Activated CD4-positive, alpha-beta memory T cell treated with anti-CD3 and anti-CD28 coated beads for 36 hours (primary cell): Measurements from ENCODE around the gene B3GAT2. TPM values are rescaled to one million over a fixed set of nuclear protein-coding genes. Genes with fewer than 3 reads are reported as not detected.
"Not testable (repeated sequence)": the region's sequence is repeated elsewhere in the genome, so short reads cannot be mapped to it uniquely, and the experiment has no call there.

ENCODE experiments used
- CTCF ChIA-PET: fragments of 350-600 bp; sonication (Branson Sonifier 250); formaldehyde crosslinking; loops from one replicate; lab custom pipeline; 2021; ENCODE audit warnings: antibody characterized with exemption, inconsistent platforms; lab: Charles Lee
- POLR2A ChIA-PET: fragments of 350-600 bp; sonication (Branson Sonifier 250); formaldehyde crosslinking; loops from one replicate; lab custom pipeline; 2021; ENCODE audit warnings: antibody characterized with exemption; lab: Charles Lee
- DNase-seq: peaks from one replicate; pipeline ENCODE4 v3.0.0-alpha.2; 2020
- H3K27ac Mint-ChIP-seq: one replicate; pipeline ENCODE4 v1.8.0; 2021; ENCODE audit warnings: mixed read lengths
- H3K27me3 Mint-ChIP-seq: one replicate; pipeline ENCODE4 v1.8.0; 2021; ENCODE audit warnings: mixed read lengths
- H3K36me3 Mint-ChIP-seq: one replicate; pipeline ENCODE4 v1.8.0; 2021; ENCODE audit warnings: mixed read lengths
- H3K4me1 Mint-ChIP-seq: one replicate; pipeline ENCODE4 v1.8.0; 2021; ENCODE audit warnings: low read depth, mixed read lengths
- H3K4me3 Mint-ChIP-seq: one replicate; pipeline ENCODE4 v1.8.0; 2021; ENCODE audit warnings: mild to moderate bottlenecking, mixed read lengths
- H3K9me3 Mint-ChIP-seq: one replicate; pipeline ENCODE4 v1.8.0; 2021; ENCODE audit warnings: mixed read lengths
- intact Hi-C: fragments of 100-400 bp; cut with micrococcal nuclease; formaldehyde crosslinking; loops from one replicate; pipeline ENCODE4 v1.15.1; 2023
- total RNA-seq, 2 experiments: library from RNA; stranded (reverse); gene quantifications; one replicate each; pipeline ENCODE4 v1.2.3, GENCODE V29; 2021

The B3GAT2 gene
- total RNA-seq, 2 experiments from 2014 or later, result 0.05 TPM

GRCh38 chr6:70956191-70956450 lies 739 bp downstream of the B3GAT2 start:
- H3K36me3 Mint-ChIP-seq, result no peaks in the 10 kb centered on the region
- no peak overlapping the region for H3K27ac Mint-ChIP-seq
- CTCF ChIA-PET, result interaction anchor here (0.6 to 5.8 kb wide), 34 partner anchors 13 to 652 kb away, joined by 3 to 36 read pairs (median 4); partner anchors contain the start of genes SDHAF4 and SMAP1
- peaks cover 11% of the 10 kb centered on the region for H3K4me1 Mint-ChIP-seq
- POLR2A ChIA-PET, result interaction anchor here (1.0 kb wide), 1 partner anchor 288 kb away, joined by 4 read pairs; no protein-coding TSS in a partner anchor
- no peak for DNase-seq
- H3K4me3 Mint-ChIP-seq, result peak overlapping the region; percentile 70
- H3K27me3 Mint-ChIP-seq, result peaks cover 42% of the 10 kb centered on the region
- no peaks in the 10 kb centered on the region for H3K9me3 Mint-ChIP-seq
- intact Hi-C loops, result loop anchor here (1.0 to 5.0 kb wide), 3 partner anchors 250 to 644 kb away; no protein-coding TSS in a partner anchor

GRCh38 chr6:70955441-70956190 lies 1.2 kb downstream of the B3GAT2 start:
- Mint-ChIP-seq H3K27me3 (peaks cover 42% of the 10 kb centered on the region), H3K9me3 (no peaks in the 10 kb centered on the region), H3K4me3 (peak overlapping the region; percentile 70), H3K27ac (no peak overlapping the region), H3K4me1 (peaks cover 11% of the 10 kb centered on the region), H3K36me3 (no peaks in the 10 kb centered on the region)
- CTCF ChIA-PET, result interaction anchor here (0.6 to 5.8 kb wide), 41 partner anchors 10 to 651 kb away, joined by 3 to 36 read pairs (median 4); partner anchors contain the start of genes SDHAF4 and SMAP1
- POLR2A ChIA-PET, result interaction anchor here (1.0 kb wide), 1 partner anchor 287 kb away, joined by 4 read pairs; no protein-coding TSS in a partner anchor
- DNase-seq, result peak; percentile 91
- intact Hi-C loops, result loop anchor here (1.0 to 5.0 kb wide), 3 partner anchors 249 to 643 kb away; no protein-coding TSS in a partner anchor

GRCh38 chr6:70954750-70955149 lies 2.1 kb downstream of the B3GAT2 start:
- Mint-ChIP-seq H3K4me3 (no peak overlapping the region), H3K36me3 (no peaks in the 10 kb centered on the region), H3K27me3 (peaks cover 39% of the 10 kb centered on the region), H3K4me1 (peaks cover 11% of the 10 kb centered on the region), H3K9me3 (no peaks in the 10 kb centered on the region), H3K27ac (no peak overlapping the region)
- DNase-seq, result no peak
- intact Hi-C loops, result loop anchor here (5.0 kb wide), 2 partner anchors 432 to 642 kb away; no protein-coding TSS in a partner anchor
- ChIA-PET POLR2A (no interaction called here), CTCF (interaction anchor here (1.2 to 5.8 kb wide), 14 partner anchors 12 to 645 kb away, joined by 3 to 36 read pairs (median 8); partner anchors contain the start of gene SMAP1)

GRCh38 chr6:70954176-70954575 lies 2.7 kb downstream of the B3GAT2 start:
- Mint-ChIP-seq H3K27me3 (peaks cover 35% of the 10 kb centered on the region), H3K36me3 (no peaks in the 10 kb centered on the region), H3K9me3 (no peaks in the 10 kb centered on the region), H3K4me3 (no peak overlapping the region), H3K27ac (no peak overlapping the region), H3K4me1 (peaks cover 11% of the 10 kb centered on the region)
- DNase-seq, result no peak
- CTCF ChIA-PET, result interaction anchor here (1.2 to 5.8 kb wide), 2 partner anchors 69 to 244 kb away, joined by 3 to 27 read pairs; no protein-coding TSS in a partner anchor
- intact Hi-C loops, result no loop called here
- POLR2A ChIA-PET, result no interaction called here

- H3K4me1 Mint-ChIP-seq, result peaks cover 11% of the 10 kb centered on the region
- DNase-seq, result no peak
- no peak overlapping the region for H3K4me3 Mint-ChIP-seq
- POLR2A ChIA-PET, result no interaction called here
- H3K27ac Mint-ChIP-seq, result no peak overlapping the region
- intact Hi-C loops, result no loop called here
- H3K27me3 Mint-ChIP-seq, result peaks cover 27% of the 10 kb centered on the region
- H3K36me3 Mint-ChIP-seq, result no peaks in the 10 kb centered on the region
- H3K9me3 Mint-ChIP-seq, result no peaks in the 10 kb centered on the region
- CTCF ChIA-PET, result interaction anchor here (1.4 kb wide), 1 partner anchor 68 kb away, joined by 4 read pairs; no protein-coding TSS in a partner anchor
Observed at GRCh38 chr6:70952608-70953165, 4.2 kb downstream of the B3GAT2 start.

DNA sequence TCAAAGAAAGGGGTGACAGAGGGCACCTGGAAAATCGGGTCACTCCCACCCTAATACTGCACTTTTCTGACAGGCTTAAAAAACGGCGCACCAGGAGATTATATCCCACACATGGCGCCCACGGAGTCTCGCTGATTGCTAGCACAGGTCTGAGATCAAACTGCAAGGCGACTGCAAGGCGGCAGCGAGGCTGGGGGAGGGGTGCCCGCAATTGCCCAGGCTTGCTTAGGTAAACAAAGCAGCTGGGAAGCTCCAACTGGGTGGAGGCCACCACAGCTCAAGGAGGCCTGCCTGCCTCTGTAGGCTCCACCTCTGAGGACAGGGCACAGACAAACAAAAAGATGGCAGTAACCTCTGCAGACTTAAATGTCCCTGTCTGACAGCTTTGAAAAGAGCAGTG lies 12.5 kb downstream of the B3GAT2 start:
- H3K4me1 Mint-ChIP-seq, intact Hi-C loops, H3K27ac Mint-ChIP-seq, H3K9me3 Mint-ChIP-seq, DNase-seq, H3K4me3 Mint-ChIP-seq, H3K36me3 Mint-ChIP-seq, H3K27me3 Mint-ChIP-seq, POLR2A ChIA-PET: not testable (repeated sequence)
- CTCF ChIA-PET, result interaction anchor here (3.1 kb wide), 1 partner anchor 12 kb away, joined by 15 read pairs; the partner anchor contains the start of gene B3GAT2

GRCh38 chr6:70933853-70934252 lies 23.0 kb downstream of the B3GAT2 start:
- H3K36me3 Mint-ChIP-seq, result no peaks in the 10 kb centered on the region
- ChIA-PET CTCF (interaction anchor here (1.7 kb wide), 1 partner anchor 22 kb away, joined by 3 read pairs; no protein-coding TSS in a partner anchor), POLR2A (no interaction called here)
- DNase-seq, result no peak
- intact Hi-C loops, result no loop called here
- H3K4me1 Mint-ChIP-seq, result no peaks in the 10 kb centered on the region
- H3K27ac Mint-ChIP-seq, result no peak overlapping the region
- H3K4me3 Mint-ChIP-seq, result no peak overlapping the region
- H3K9me3 Mint-ChIP-seq, result no peaks in the 10 kb centered on the region
- peaks cover 21% of the 10 kb centered on the region for H3K27me3 Mint-ChIP-seq

- no peak for DNase-seq
- H3K9me3 Mint-ChIP-seq, result no peaks in the 10 kb centered on the region
- intact Hi-C loops, result no loop called here
- H3K27me3 Mint-ChIP-seq, result peaks cover 2% of the 10 kb centered on the region
- H3K4me1 Mint-ChIP-seq, result no peaks in the 10 kb centered on the region
- POLR2A ChIA-PET, result no interaction called here
- no peaks in the 10 kb centered on the region for H3K36me3 Mint-ChIP-seq
- no peak overlapping the region for H3K27ac Mint-ChIP-seq
- no peak overlapping the region for H3K4me3 Mint-ChIP-seq
- CTCF ChIA-PET, result interaction anchor here (0.8 to 2.9 kb wide), 2 partner anchors 21 to 24 kb away, joined by 3 to 13 read pairs; no protein-coding TSS in a partner anchor
Observed at GRCh38 chr6:70905742-70906141, 51.1 kb downstream of the B3GAT2 start.

DNA sequence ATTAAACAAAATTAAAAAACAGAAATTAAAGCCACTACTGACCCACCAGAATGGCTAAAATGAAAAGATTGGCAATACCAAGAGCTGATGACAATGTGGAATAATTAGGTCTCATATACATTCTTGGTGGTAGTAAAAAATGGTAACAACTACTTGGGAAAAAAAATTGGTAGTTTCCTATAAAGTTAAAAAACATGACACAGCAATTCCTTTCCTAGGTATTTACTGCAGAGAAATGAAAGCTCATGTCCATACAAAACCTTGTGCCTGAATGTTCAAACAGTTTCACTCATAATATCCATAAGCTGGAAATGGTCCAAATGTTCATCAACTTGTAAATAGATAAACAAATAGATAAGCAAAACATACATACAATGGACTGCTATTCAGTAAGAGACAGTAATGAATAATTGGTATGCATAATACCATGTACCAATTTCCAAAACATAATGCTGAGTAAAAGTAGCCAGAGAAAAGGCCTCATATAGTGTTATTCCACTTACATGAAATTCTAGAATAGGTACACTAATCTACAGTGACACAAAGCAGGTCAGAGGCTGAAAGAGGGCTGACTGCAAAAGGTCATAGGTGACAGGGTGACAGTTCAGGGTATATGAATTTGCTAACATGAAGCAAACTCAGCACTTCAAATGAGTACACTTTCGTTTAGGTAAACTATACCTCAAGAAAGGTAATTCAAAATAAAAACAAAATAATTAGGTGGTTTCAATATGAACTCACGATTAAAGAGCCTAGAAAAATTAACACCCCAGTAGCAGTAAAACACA lies 53.0 kb downstream of the B3GAT2 start:
- DNase-seq, result no peak
- Mint-ChIP-seq H3K27me3 (peaks cover 2% of the 10 kb centered on the region), H3K4me3 (no peak overlapping the region), H3K27ac (no peak overlapping the region), H3K4me1 (no peaks in the 10 kb centered on the region), H3K9me3 (no peaks in the 10 kb centered on the region), H3K36me3 (no peaks in the 10 kb centered on the region)
- intact Hi-C loops, result no loop called here
- CTCF ChIA-PET, result interaction anchor here (2.9 kb wide), 1 partner anchor 19 kb away, joined by 13 read pairs; no protein-coding TSS in a partner anchor
- POLR2A ChIA-PET, result no interaction called here

DNA sequence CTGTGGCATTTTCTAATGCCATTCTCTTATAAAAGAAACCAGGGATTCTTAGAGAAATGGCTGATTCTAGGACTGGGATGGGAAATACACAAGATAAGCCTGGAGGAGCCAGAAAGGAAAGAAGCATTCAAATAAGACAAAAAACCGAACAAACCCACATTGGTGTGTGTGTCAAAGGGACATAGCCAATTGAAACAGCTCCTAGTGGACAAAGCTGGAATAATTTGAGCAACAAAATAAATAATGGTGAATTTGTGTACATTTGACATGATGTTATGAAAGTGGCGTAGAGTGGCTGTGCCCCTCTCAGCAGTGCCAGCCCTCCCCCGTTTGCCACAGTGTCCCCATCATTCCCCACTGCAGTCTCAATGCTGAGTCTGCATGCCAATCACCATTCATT lies 55.5 kb downstream of the B3GAT2 start:
- DNase-seq, result no peak
- intact Hi-C loops, result no loop called here
- Mint-ChIP-seq H3K27me3 (peaks cover 2% of the 10 kb centered on the region), H3K4me3 (no peak overlapping the region), H3K4me1 (no peaks in the 10 kb centered on the region), H3K36me3 (no peaks in the 10 kb centered on the region), H3K27ac (no peak overlapping the region), H3K9me3 (no peaks in the 10 kb centered on the region)
- ChIA-PET POLR2A (no interaction called here), CTCF (interaction anchor here (0.8 to 1.8 kb wide), 3 partner anchors 11 to 55 kb away, joined by 3 to 10 read pairs (median 4); no protein-coding TSS in a partner anchor)

GRCh38 chr6:70900047-70900446 lies 56.8 kb downstream of the B3GAT2 start:
- no peaks in the 10 kb centered on the region for H3K9me3 Mint-ChIP-seq
- H3K27ac Mint-ChIP-seq, result no peak overlapping the region
- no peak for DNase-seq
- no peak overlapping the region for H3K4me3 Mint-ChIP-seq
- intact Hi-C loops, result no loop called here
- CTCF ChIA-PET, result interaction anchor here (1.4 to 1.8 kb wide), 2 partner anchors 15 kb away, joined by 3 to 10 read pairs; no protein-coding TSS in a partner anchor
- POLR2A ChIA-PET, result no interaction called here
- H3K36me3 Mint-ChIP-seq, result no peaks in the 10 kb centered on the region
- H3K4me1 Mint-ChIP-seq, result no peaks in the 10 kb centered on the region
- peaks cover 2% of the 10 kb centered on the region for H3K27me3 Mint-ChIP-seq
